ENCODE data around the gene ADAM29.

GRCh38 chr4:174933083-174933482 is 14.9 kb downstream of the ADAM29 start:
- TF ChIP-seq CTCF (IDR thresholded peaks at IDR 0.05), result no peak
- no peak for TF ChIP-seq POLR2AphosphoS5 (IDR thresholded peaks at IDR 0.05)
- no peak for TF ChIP-seq POLR2A (IDR thresholded peaks at IDR 0.05)

Measured in sigmoid colon (tissue), 4 donors.